Keratinocyte (primary cell): ENCODE measurements around the gene SYT6. TPM values are rescaled to one million over a fixed set of nuclear protein-coding genes. Genes with fewer than 3 reads are reported as not detected.

ENCODE experiments used
- DNase-seq: peaks from one replicate; pipeline ENCODE4 v3.0.0-alpha.2; 2011; ENCODE audit warnings: low read depth, missing footprints, low spot score
- FAIRE-seq: peaks from 2 replicates; lab custom pipeline; 2011; peaks lifted over from hg19 to GRCh38; lab: Jason Lieb, UNC
- H2AFZ ChIP-seq: 2 replicates; pipeline ENCODE4 v1.6.0; 2012; ENCODE audit warnings: low read length, control low read depth, inconsistent platforms; ENCODE audit not compliant: control insufficient read depth
- H3K27ac ChIP-seq: 2 replicates; pipeline ENCODE4 v1.5.1; 2011; ENCODE audit warnings: low read length; ENCODE audit not compliant: control insufficient read depth, insufficient read depth
- H3K27me3 ChIP-seq: 3 replicates; pipeline ENCODE4 v1.6.0; 2011; ENCODE audit warnings: low read length; ENCODE audit not compliant: control insufficient read depth, insufficient read depth; ENCODE audit errors: extremely low read depth
- H3K36me3 ChIP-seq, 2 experiments: 2 replicates in 1 of 2; 3 replicates in 1 of 2; pipeline ENCODE4 v1.5.1; 2011; ENCODE audit warnings: low read length in 2 of 2, mild to moderate bottlenecking in 1 of 2; ENCODE audit not compliant: control insufficient read depth in 2 of 2, insufficient read depth in 2 of 2; ENCODE audit errors: extremely low read depth in 1 of 2
- H3K4me1 ChIP-seq: 3 replicates; pipeline ENCODE4 v1.5.1; 2011; ENCODE audit warnings: low read length; ENCODE audit not compliant: control insufficient read depth, insufficient read depth; ENCODE audit errors: extremely low read depth
- H3K4me2 ChIP-seq: 3 replicates; pipeline ENCODE4 v1.6.0; 2011; ENCODE audit warnings: low read depth, low read length; ENCODE audit not compliant: control insufficient read depth, insufficient read depth; ENCODE audit errors: extremely low read depth
- H3K4me3 ChIP-seq, 3 experiments: fragments of 200-600 bp in 1 of 3; sonication (generic) in 1 of 3; 2 replicates in 2 of 3; 3 replicates in 1 of 3; pipeline ENCODE4 v1.5.1; 2011 to 2016; ENCODE audit warnings: low read length in 3 of 3, mild to moderate bottlenecking in 3 of 3, control low read depth in 2 of 3, inconsistent platforms in 1 of 3, low read depth in 1 of 3, mixed read lengths in 1 of 3, mixed run types in 1 of 3, moderate library complexity in 1 of 3; ENCODE audit not compliant: control insufficient read depth in 2 of 3, insufficient read depth in 2 of 3; ENCODE audit errors: extremely low read depth in 1 of 3
- H3K79me2 ChIP-seq: 2 replicates; pipeline ENCODE4 v1.6.0; 2012; ENCODE audit warnings: low read length; ENCODE audit not compliant: control insufficient read depth, insufficient read depth
- H3K9ac ChIP-seq: 3 replicates; pipeline ENCODE4 v1.6.0; 2011; ENCODE audit warnings: low read length; ENCODE audit not compliant: control insufficient read depth, insufficient read depth; ENCODE audit errors: extremely low read depth
- H3K9me1 ChIP-seq: 3 replicates; pipeline ENCODE4 v1.6.0; 2011; ENCODE audit warnings: low read length; ENCODE audit not compliant: control insufficient read depth, insufficient read depth; ENCODE audit errors: extremely low read depth
- H3K9me3 ChIP-seq: 2 replicates; pipeline ENCODE4 v1.5.1; 2012; ENCODE audit warnings: low read depth, low read length; ENCODE audit not compliant: control insufficient read depth
- H4K20me1 ChIP-seq: 3 replicates; pipeline ENCODE4 v1.6.0; 2011; ENCODE audit warnings: low read length; ENCODE audit not compliant: control insufficient read depth, insufficient read depth; ENCODE audit errors: extremely low read depth
- CTCF ChIP-seq, 3 experiments: IDR thresholded peaks in 1 of 3; conservative IDR thresholded peaks in 1 of 3; optimal IDR thresholded peaks in 1 of 3; 2 replicates in 2 of 3; 3 replicates in 1 of 3; pipeline versions ENCODE3 to v1.5.1; 2011; ENCODE audit warnings: low read length in 3 of 3, mild to moderate bottlenecking in 3 of 3, moderate library complexity in 2 of 3, control low read depth in 1 of 3, inconsistent platforms in 1 of 3; ENCODE audit not compliant: insufficient read depth in 2 of 3; ENCODE audit errors: extremely low read depth in 1 of 3
- EZH2 ChIP-seq: IDR thresholded peaks from one replicate; pipeline ENCODE4 v1.6.1; 2012; ENCODE audit warnings: inconsistent platforms, mild to moderate bottlenecking, low read length, moderate library complexity
- dilution Hi-C: fragments of 300-500 bp; cut with MboI; formaldehyde crosslinking; loops from one replicate; pipeline ENCODE4 v1.7.0; 2020; ENCODE audit warnings: low sequenced_read_pairs; ENCODE audit not compliant: extremely low pct_ligation_motif_present
- polyA plus RNA-seq, 5 experiments: library from polyadenylated mRNA; depleted of rRNA in 3 of 5; stranded (reverse) in 3 of 5; stranded (forward) in 1 of 5; unstranded in 1 of 5; fragments of >200 nt; gene quantifications; 1 replicate in 1 of 5; 2 replicates in 3 of 5; 3 replicates in 1 of 5; pipeline versions ENCODE4 v1.2.1 to v1.2.3, GENCODE V29; 2011 to 2012; ENCODE audit warnings: missing spikeins in 2 of 5, low read depth in 1 of 5, low replicate concordance in 1 of 5

SYT6 gene
- polyA plus RNA-seq, 1 donor (not counting 4 experiments of a cell fraction or from before 2014, with no cell fraction given), result not detected

- no peak for DNase-seq
- no peak overlapping the region for H3K27ac ChIP-seq
- dilution Hi-C loops, result no loop called here
- no peak for FAIRE-seq
- no peaks in the 10 kb centered on the region for H3K27me3 ChIP-seq
- no peaks in the 10 kb centered on the region for H3K9me3 ChIP-seq
- H3K4me1 ChIP-seq, result peaks cover 15% of the 10 kb centered on the region
- no peaks in the 10 kb centered on the region for H3K79me2 ChIP-seq
- no peaks in the 10 kb centered on the region for H3K9me1 ChIP-seq
- H3K9ac ChIP-seq, result no peak overlapping the region
- TF ChIP-seq EZH2, result no peak
- no peak for TF ChIP-seq CTCF (optimal IDR thresholded peaks at IDR 0.05 in 1 of 3, IDR thresholded peaks at IDR 0.05 in 1 of 3, conservative IDR thresholded peaks at IDR 0.05 in 1 of 3; ENCODE audit: extremely low read depth in 1 of 3, insufficient read depth in 2 of 3, low read length in 3 of 3)
- no peaks in the 10 kb centered on the region for H3K36me3 ChIP-seq
- no peaks in the 10 kb centered on the region for H4K20me1 ChIP-seq
- H2AFZ ChIP-seq, result no peak overlapping the region
- H3K4me3 ChIP-seq, result no peak overlapping the region
- no peak overlapping the region for H3K4me2 ChIP-seq
Observed at GRCh38 chr1:114081437-114082303, 72.0 kb downstream of the SYT6 start.

- Histone ChIP-seq H3K9me3 (no peaks in the 10 kb centered on the region), H3K9ac (no peak overlapping the region), H3K36me3 (no peaks in the 10 kb centered on the region), H2AFZ (no peak overlapping the region), H3K27me3 (no peaks in the 10 kb centered on the region), H3K9me1 (no peaks in the 10 kb centered on the region), H3K4me2 (no peak overlapping the region), H3K27ac (no peak overlapping the region), H3K4me3 (no peak overlapping the region), H4K20me1 (no peaks in the 10 kb centered on the region), H3K4me1 (peaks cover 15% of the 10 kb centered on the region), H3K79me2 (no peaks in the 10 kb centered on the region)
- dilution Hi-C loops, result no loop called here
- FAIRE-seq (no peak), DNase-seq (no peak)
- TF ChIP-seq CTCF (optimal IDR thresholded peaks at IDR 0.05 in 1 of 3, IDR thresholded peaks at IDR 0.05 in 1 of 3, conservative IDR thresholded peaks at IDR 0.05 in 1 of 3; ENCODE audit: extremely low read depth in 1 of 3, insufficient read depth in 2 of 3, low read length in 3 of 3) (no peak), EZH2 (no peak)
Observed at GRCh38 chr1:114080511-114081436, 72.9 kb downstream of the SYT6 start.
